ENCODE measurements around the gene LMF1. TPM values are rescaled to one million over a fixed set of nuclear protein-coding genes. Genes with fewer than 3 reads are reported as not detected.

Gene LMF1
- polyA plus RNA-seq, 1 donor (not counting 4 experiments of a cell fraction or from before 2014, with no cell fraction given) = 3.1 TPM

DNA sequence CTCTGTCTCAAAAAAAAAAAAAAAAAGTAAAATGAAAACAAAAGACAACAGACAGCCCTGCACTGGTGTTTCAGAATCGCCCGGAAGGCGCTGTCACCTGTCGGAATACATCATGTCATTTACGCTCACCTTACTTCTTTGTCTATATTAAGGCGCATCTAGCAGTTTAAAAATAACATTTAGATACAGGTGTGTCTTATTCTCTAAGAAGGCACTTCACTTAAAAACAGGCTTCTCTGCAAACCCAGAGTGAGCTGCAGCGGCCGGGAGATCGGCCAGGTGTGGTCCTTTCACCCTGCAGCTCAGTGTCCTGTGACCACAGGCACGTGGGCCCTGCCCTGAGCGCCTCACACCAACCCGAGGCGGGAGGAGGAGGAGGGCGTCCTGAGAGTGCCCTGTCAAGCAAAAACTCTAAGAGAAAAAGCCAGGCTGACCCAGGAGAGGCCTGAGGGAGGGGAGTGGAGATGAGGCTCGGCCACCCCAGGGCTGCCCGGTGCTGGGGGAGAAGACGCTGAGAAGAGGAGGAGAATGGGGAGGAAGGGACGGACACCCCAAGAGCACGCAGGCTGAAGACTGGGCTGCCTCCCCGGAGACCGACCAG, 3.3 kb upstream of the LMF1 start:
- no peak for FAIRE-seq
- dilution Hi-C loops (cut with MboI; ENCODE audit: extremely low pct_ligation_motif_present, low sequenced_read_pairs) = no loop called here
- no peaks in the 10 kb centered on the region for H3K36me3 ChIP-seq (ENCODE audit: control insufficient read depth in 2 of 2, extremely low read depth in 1 of 2, insufficient read depth in 2 of 2, low read length in 2 of 2)

DNA sequence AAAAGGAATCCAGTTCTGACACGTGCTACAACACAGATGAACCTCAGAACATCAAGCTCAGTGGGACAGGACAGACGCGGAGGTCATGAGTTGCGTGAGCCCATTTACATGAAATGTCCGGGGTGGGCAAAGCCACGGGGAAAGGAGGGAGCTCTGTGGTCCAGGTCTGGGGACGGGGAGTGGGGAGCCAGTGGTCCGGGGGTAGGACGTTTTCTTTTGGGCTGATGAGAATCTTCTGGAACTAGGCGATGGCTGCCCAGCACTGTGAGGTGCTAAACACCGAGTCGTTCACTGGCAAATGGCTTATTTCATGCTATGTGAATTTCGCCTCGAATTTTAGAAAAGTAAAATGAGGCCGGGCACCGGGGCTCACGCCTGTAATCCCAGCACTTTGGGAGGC, 2.6 kb upstream of the LMF1 start:
- H3K27me3 ChIP-seq (ENCODE audit: control insufficient read depth, extremely low read depth, insufficient read depth, low read length) = peaks cover 7% of the 10 kb centered on the region

More for the DNA sequence above, 3.3 kb upstream of the LMF1 start:
- H3K4me3 ChIP-seq (ENCODE audit: control insufficient read depth in 2 of 3, extremely low read depth in 1 of 3, insufficient read depth in 2 of 3, low read depth in 1 of 3, low read length in 3 of 3) = no peak overlapping the region
- no peak for DNase-seq (ENCODE audit: low read depth, low spot score)
- H4K20me1 ChIP-seq (ENCODE audit: control insufficient read depth, extremely low read depth, insufficient read depth, low read length) = no peaks in the 10 kb centered on the region
- H3K9me3 ChIP-seq (ENCODE audit: control insufficient read depth, low read depth, low read length) = peaks cover 2% of the 10 kb centered on the region
- H2AFZ ChIP-seq (ENCODE audit: control insufficient read depth, low read length) = no peak overlapping the region
- H3K9ac ChIP-seq (ENCODE audit: control insufficient read depth, extremely low read depth, insufficient read depth, low read length) = no peak overlapping the region
- peaks cover 14% of the 10 kb centered on the region for H3K27me3 ChIP-seq (ENCODE audit: control insufficient read depth, extremely low read depth, insufficient read depth, low read length)
- H3K79me2 ChIP-seq (ENCODE audit: control insufficient read depth, insufficient read depth, low read length) = no peaks in the 10 kb centered on the region
- H3K4me1 ChIP-seq (ENCODE audit: control insufficient read depth, extremely low read depth, insufficient read depth, low read length) = peaks cover 4% of the 10 kb centered on the region
- no peak overlapping the region for H3K4me2 ChIP-seq (ENCODE audit: control insufficient read depth, extremely low read depth, insufficient read depth, low read depth, low read length)
- TF ChIP-seq, protein P1, sequence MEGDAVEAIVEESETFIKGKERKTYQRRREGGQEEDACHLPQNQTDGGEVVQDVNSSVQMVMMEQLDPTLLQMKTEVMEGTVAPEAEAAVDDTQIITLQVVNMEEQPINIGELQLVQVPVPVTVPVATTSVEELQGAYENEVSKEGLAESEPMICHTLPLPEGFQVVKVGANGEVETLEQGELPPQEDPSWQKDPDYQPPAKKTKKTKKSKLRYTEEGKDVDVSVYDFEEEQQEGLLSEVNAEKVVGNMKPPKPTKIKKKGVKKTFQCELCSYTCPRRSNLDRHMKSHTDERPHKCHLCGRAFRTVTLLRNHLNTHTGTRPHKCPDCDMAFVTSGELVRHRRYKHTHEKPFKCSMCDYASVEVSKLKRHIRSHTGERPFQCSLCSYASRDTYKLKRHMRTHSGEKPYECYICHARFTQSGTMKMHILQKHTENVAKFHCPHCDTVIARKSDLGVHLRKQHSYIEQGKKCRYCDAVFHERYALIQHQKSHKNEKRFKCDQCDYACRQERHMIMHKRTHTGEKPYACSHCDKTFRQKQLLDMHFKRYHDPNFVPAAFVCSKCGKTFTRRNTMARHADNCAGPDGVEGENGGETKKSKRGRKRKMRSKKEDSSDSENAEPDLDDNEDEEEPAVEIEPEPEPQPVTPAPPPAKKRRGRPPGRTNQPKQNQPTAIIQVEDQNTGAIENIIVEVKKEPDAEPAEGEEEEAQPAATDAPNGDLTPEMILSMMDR (optimal IDR thresholded peaks at IDR 0.05 in 1 of 3, IDR thresholded peaks at IDR 0.05 in 1 of 3, conservative IDR thresholded peaks at IDR 0.05 in 1 of 3; ENCODE audit: extremely low read depth in 1 of 3, insufficient read depth in 2 of 3, low read length in 3 of 3) = no peak
- TF ChIP-seq EZH2 (IDR thresholded peaks at IDR 0.05; ENCODE audit: low read length) = no peak
- H3K27ac ChIP-seq (ENCODE audit: control insufficient read depth, insufficient read depth, low read length) = no peak overlapping the region
- H3K9me1 ChIP-seq (ENCODE audit: control insufficient read depth, extremely low read depth, insufficient read depth, low read length) = no peaks in the 10 kb centered on the region

More for the DNA sequence above, 2.6 kb upstream of the LMF1 start:
- FAIRE-seq = no peak
- Histone ChIP-seq H3K9me3 (ENCODE audit: control insufficient read depth, low read depth, low read length) (peaks cover 2% of the 10 kb centered on the region), H3K4me3 (ENCODE audit: control insufficient read depth in 2 of 3, extremely low read depth in 1 of 3, insufficient read depth in 2 of 3, low read depth in 1 of 3, low read length in 3 of 3) (no peak overlapping the region), H3K9me1 (ENCODE audit: control insufficient read depth, extremely low read depth, insufficient read depth, low read length) (no peaks in the 10 kb centered on the region), H3K36me3 (ENCODE audit: control insufficient read depth in 2 of 2, extremely low read depth in 1 of 2, insufficient read depth in 2 of 2, low read length in 2 of 2) (no peaks in the 10 kb centered on the region), H3K27ac (ENCODE audit: control insufficient read depth, insufficient read depth, low read length) (no peak overlapping the region), H3K4me2 (ENCODE audit: control insufficient read depth, extremely low read depth, insufficient read depth, low read depth, low read length) (no peak overlapping the region), H4K20me1 (ENCODE audit: control insufficient read depth, extremely low read depth, insufficient read depth, low read length) (no peaks in the 10 kb centered on the region), H3K4me1 (ENCODE audit: control insufficient read depth, extremely low read depth, insufficient read depth, low read length) (peaks cover 4% of the 10 kb centered on the region), H3K9ac (ENCODE audit: control insufficient read depth, extremely low read depth, insufficient read depth, low read length) (no peak overlapping the region), H3K79me2 (ENCODE audit: control insufficient read depth, insufficient read depth, low read length) (no peaks in the 10 kb centered on the region), H2AFZ (ENCODE audit: control insufficient read depth, low read length) (no peak overlapping the region)
- DNase-seq (ENCODE audit: low read depth, low spot score) = no peak
- dilution Hi-C loops (cut with MboI; ENCODE audit: extremely low pct_ligation_motif_present, low sequenced_read_pairs) = no loop called here
- TF ChIP-seq EZH2 (IDR thresholded peaks at IDR 0.05; ENCODE audit: low read length) = no peak
- TF ChIP-seq, protein P1 (optimal IDR thresholded peaks at IDR 0.05 in 1 of 3, IDR thresholded peaks at IDR 0.05 in 1 of 3, conservative IDR thresholded peaks at IDR 0.05 in 1 of 3; ENCODE audit: extremely low read depth in 1 of 3, insufficient read depth in 2 of 3, low read length in 3 of 3) = no peak

Measured in keratinocyte (primary cell).